ENCODE measurements around the gene ICAM1.

ICAM1 gene

DNA sequence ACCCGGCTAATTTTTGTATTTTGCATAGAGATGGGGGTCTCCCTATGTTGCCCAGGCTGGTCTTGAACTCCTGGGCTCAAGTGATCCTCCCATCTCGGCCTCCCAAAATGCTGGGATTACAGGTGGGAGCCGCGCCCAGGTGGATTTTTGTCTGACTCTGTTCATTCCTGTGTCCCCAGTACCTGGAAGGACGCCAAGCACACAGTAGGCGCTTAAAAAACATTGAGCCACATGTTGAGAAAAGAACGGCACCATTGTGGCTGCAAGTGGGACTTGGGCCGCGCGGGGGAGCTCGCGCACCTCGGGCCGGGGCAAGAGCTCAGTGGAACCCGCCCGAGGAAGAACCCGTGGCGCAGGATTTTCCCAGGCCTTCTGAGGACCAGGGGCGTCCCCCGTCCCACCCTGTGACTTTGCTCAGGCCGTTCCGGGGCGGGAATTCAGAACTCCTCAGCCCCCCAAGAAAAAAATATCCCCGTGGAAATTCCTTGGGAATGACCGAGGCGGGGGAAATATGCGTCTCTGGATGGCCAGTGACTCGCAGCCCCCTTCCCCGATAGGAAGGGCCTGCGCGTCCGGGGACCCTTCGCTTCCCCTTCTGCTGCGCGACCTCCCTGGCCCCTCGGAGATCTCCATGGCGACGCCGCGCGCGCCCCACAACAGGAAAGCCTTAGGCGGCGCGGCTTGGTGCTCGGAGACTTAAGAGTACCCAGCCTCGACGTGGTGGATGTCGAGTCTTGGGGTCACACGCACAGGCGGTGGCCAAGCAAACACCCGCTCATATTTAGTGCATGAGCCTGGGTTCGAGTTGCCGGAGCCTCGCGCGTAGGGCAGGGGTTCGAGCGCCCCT is 1.4 kb upstream of the ICAM1 start:
- Mint-ChIP-seq H3K9me3 (no peaks in the 10 kb centered on the region), H3K27me3 (ENCODE audit: low read depth) (peaks cover 70% of the 10 kb centered on the region), H3K36me3 (ENCODE audit: low read depth) (no peaks in the 10 kb centered on the region), H3K27ac (no peak overlapping the region), H3K4me3 (peak overlapping the region; percentile 42 to 62 (median 57)), H3K4me1 (no peaks in the 10 kb centered on the region)
- TF ChIP-seq, protein P1, sequence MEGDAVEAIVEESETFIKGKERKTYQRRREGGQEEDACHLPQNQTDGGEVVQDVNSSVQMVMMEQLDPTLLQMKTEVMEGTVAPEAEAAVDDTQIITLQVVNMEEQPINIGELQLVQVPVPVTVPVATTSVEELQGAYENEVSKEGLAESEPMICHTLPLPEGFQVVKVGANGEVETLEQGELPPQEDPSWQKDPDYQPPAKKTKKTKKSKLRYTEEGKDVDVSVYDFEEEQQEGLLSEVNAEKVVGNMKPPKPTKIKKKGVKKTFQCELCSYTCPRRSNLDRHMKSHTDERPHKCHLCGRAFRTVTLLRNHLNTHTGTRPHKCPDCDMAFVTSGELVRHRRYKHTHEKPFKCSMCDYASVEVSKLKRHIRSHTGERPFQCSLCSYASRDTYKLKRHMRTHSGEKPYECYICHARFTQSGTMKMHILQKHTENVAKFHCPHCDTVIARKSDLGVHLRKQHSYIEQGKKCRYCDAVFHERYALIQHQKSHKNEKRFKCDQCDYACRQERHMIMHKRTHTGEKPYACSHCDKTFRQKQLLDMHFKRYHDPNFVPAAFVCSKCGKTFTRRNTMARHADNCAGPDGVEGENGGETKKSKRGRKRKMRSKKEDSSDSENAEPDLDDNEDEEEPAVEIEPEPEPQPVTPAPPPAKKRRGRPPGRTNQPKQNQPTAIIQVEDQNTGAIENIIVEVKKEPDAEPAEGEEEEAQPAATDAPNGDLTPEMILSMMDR (IDR thresholded peaks at IDR 0.05; ENCODE audit: unreplicated experiment in 3 of 3) = peak; percentile 92 to 95 (median 93)

DNA sequence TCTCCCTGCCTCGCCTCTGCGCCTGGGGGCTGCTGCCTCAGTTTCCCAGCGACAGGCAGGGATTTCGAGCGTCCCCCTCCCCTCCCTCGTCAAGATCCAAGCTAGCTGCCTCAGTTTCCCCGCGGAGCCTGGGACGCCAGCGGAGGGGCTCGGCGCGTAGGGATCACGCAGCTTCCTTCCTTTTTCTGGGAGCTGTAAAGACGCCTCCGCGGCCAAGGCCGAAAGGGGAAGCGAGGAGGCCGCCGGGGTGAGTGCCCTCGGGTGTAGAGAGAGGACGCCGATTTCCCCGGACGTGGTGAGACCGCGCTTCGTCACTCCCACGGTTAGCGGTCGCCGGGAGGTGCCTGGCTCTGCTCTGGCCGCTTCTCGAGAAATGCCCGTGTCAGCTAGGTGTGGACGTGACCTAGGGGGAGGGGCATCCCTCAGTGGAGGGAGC is 722 bp upstream of the ICAM1 start:
- H3K36me3 Mint-ChIP-seq (ENCODE audit: low read depth) = no peaks in the 10 kb centered on the region
- TF ChIP-seq, protein P1 (IDR thresholded peaks at IDR 0.05; ENCODE audit: unreplicated experiment in 3 of 3) = no peak
- no peak overlapping the region for H3K27ac Mint-ChIP-seq
- peaks cover 77% of the 10 kb centered on the region for H3K27me3 Mint-ChIP-seq (ENCODE audit: low read depth)
- H3K4me3 Mint-ChIP-seq = peak overlapping the region in 1 of 3 experiments; percentile 62
- H3K4me1 Mint-ChIP-seq = no peaks in the 10 kb centered on the region
- H3K9me3 Mint-ChIP-seq = no peaks in the 10 kb centered on the region

DNA sequence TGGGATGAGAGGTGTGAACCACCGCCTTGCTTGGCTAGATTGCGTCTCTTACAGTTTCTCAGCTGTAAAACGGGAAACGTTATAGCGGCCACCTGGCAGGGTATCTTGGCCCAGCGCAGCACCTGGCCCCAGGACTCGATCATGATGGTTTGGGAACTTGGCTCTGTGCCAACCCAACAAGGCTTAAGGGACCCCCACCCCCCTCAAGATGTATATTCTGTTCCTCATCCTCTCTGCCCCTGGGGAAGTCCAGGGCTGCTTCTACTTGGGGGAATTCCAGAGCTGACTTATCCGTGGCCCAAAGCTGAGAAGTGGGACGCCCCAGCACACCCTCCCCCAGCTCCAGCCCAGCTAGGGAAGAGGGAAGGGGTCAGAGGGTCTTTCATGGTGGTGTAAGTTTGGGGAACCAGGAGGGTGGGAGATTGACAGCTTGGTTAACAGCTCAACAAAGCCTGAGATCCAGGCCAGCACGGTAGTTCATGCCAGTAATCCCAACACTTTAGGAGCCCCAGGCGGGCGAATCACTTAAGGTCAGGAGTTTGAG is 695 bp downstream of the ICAM1 start:
- Mint-ChIP-seq H3K9me3 (no peaks in the 10 kb centered on the region), H3K4me3 (peak overlapping the region in 2 of 3 experiments; percentile 41 to 62), H3K27me3 (ENCODE audit: low read depth) (peaks cover 79% of the 10 kb centered on the region), H3K27ac (no peak overlapping the region), H3K4me1 (no peaks in the 10 kb centered on the region), H3K36me3 (ENCODE audit: low read depth) (no peaks in the 10 kb centered on the region)
- TF ChIP-seq, protein P1 (IDR thresholded peaks at IDR 0.05; ENCODE audit: unreplicated experiment in 3 of 3) = no peak

DNA sequence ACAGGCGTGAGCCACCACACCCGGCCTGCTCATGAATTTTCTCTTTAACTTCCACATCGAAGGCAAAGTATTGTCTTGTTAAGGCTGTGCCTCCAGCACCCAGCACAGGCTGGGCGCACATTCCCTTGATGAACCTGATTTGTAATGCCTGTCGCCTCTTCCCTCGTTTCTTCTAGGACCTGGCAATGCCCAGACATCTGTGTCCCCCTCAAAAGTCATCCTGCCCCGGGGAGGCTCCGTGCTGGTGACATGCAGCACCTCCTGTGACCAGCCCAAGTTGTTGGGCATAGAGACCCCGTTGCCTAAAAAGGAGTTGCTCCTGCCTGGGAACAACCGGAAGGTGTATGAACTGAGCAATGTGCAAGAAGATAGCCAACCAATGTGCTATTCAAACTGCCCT is 3.7 kb downstream of the ICAM1 start:
- peaks cover 62% of the 10 kb centered on the region for H3K27me3 Mint-ChIP-seq (ENCODE audit: low read depth)
- H3K4me1 Mint-ChIP-seq = no peaks in the 10 kb centered on the region
- no peaks in the 10 kb centered on the region for H3K36me3 Mint-ChIP-seq (ENCODE audit: low read depth)
- H3K4me3 Mint-ChIP-seq = no peak overlapping the region
- TF ChIP-seq, protein P1 (IDR thresholded peaks at IDR 0.05; ENCODE audit: unreplicated experiment in 3 of 3) = no peak
- H3K27ac Mint-ChIP-seq = peak overlapping the region in 1 of 3 experiments; percentile 58
- no peaks in the 10 kb centered on the region for H3K9me3 Mint-ChIP-seq

DNA sequence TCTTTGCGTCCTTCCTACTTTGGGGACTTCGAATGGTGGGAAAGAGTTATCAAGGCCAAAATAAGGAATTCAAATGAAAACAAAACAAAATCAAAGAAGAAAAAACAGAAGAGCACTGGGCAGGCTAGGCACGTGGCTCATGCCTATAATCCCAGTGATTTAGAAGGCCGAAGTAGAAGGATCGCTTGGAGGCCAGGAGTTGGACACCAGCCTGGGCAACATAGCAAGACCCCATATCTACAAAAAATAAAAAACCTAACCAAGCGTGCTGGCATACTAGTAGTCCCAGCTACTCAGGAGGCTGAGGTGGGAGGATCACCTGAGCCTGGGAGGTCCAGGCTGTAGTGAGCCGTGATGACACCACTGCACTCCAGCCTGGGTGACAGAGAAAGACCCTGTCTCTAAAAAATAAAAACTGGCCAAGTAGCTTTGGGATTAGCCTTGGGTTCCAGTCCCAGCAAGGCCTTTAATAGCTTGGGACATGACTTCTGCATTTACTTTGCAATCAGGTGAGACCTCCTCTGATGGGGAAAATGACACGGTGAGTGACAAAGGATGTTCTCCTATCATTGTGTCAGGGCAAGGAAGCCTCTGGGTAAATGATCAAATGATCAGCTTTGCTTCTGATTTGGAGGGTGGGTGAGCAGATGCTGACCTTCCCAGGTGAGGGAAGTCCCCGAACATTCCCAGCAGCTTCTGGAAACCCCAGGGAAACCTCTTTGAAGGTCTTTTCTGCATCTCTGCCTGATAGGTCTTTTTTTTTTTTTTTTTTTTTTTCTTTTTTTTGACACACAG is 7.1 kb downstream of the ICAM1 start:
- Mint-ChIP-seq H3K4me3 (no peak overlapping the region), H3K4me1 (no peaks in the 10 kb centered on the region), H3K27ac (no peak overlapping the region), H3K27me3 (ENCODE audit: low read depth) (peaks cover 33% of the 10 kb centered on the region), H3K9me3 (no peaks in the 10 kb centered on the region), H3K36me3 (ENCODE audit: low read depth) (no peaks in the 10 kb centered on the region)
- TF ChIP-seq, protein P1 (IDR thresholded peaks at IDR 0.05; ENCODE audit: unreplicated experiment in 3 of 3) = no peak
